Stimulated activated naive CD4-positive, alpha-beta T cell (primary cell): Measurements from ENCODE around the gene PCDHGA9.
"Not testable (repeated sequence)": the region's sequence is repeated elsewhere in the genome, so short reads cannot be mapped to it uniquely, and the experiment has no call there.

Experiments used
- DNase-seq, 6 experiments: peaks; one replicate each; lab custom pipeline; 2025; lab: John Stamatoyannopoulos, UW

The PCDHGA9 gene

DNA sequence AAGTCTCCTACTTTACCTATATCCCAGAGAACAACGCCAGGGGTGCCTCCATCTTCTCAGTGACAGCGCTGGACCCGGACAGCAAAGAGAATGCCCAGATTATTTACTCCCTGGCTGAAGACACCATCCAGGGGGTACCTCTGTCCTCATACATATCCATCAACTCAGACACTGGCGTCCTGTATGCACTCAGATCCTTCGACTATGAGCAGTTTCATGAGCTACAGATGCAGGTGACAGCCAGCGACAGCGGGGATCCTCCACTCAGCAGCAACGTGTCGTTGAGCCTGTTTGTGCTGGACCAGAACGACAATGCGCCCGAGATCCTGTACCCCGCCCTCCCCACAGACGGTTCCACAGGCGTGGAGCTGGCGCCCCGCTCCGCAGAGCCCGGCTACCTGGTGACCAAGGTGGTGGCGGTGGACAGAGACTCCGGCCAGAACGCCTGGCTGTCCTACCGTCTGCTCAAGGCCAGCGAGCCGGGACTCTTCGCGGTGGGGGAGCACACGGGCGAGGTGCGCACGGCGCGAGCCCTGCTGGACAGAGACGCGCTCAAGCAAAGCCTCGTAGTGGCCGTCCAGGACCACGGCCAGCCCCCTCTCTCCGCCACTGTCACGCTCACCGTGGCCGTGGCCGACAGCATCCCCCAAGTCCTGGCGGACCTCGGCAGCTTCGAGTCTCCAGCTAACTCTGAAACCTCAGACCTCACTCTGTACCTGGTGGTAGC is 12.1 kb downstream of the PCDHGA9 start:
- DNase-seq = not testable (repeated sequence)

DNA sequence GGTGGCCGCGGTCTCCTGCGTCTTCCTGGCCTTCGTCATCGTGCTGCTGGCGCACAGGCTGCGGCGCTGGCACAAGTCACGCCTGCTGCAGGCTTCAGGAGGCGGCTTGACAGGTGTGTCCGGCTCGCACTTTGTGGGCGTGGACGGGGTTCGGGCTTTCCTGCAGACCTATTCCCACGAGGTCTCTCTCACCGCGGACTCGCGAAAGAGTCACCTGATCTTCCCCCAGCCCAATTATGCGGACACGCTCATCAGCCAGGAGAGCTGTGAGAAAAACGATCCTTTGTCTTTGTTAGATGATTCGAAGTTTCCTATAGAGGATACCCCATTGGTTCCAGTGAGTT is 12.7 kb downstream of the PCDHGA9 start:
- DNase-seq = not testable (repeated sequence)

DNA sequence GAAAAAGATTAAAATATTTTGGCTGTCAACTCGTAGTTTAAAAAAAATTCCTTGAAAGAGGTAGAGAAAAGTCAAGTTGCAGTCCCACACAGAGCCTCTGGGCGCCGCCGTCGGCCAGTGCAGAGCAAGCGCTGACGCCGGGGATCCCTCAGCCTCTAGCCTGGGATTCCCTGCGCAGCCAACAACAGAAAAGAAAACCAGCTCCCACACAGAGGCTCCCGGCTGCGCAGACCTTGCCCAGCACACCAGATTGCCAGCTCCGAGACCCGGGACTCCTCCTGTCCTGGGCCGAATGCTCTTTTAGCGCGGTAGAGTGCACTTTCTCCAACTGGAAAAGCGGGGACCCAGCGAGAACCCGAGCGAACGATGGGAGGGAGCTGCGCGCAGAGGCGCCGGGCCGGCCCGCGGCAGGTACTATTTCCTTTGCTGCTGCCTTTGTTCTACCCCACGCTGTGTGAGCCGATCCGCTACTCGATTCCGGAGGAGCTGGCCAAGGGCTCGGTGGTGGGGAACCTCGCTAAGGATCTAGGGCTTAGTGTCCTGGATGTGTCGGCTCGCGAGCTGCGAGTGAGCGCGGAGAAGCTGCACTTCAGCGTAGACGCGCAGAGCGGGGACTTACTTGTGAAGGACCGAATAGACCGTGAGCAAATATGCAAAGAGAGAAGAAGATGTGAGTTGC is 15.1 kb downstream of the PCDHGA9 start, which contains the start of gene PCDHGB7:
PCDHGB7 (plus strand) TSS at position 184 of the 679 bp plus-strand sequence; CDS start at position 367, 183 bp downstream.
- DNase-seq = peak in 3 of 6 experiments; percentile 18 to 28 (median 27)

DNA sequence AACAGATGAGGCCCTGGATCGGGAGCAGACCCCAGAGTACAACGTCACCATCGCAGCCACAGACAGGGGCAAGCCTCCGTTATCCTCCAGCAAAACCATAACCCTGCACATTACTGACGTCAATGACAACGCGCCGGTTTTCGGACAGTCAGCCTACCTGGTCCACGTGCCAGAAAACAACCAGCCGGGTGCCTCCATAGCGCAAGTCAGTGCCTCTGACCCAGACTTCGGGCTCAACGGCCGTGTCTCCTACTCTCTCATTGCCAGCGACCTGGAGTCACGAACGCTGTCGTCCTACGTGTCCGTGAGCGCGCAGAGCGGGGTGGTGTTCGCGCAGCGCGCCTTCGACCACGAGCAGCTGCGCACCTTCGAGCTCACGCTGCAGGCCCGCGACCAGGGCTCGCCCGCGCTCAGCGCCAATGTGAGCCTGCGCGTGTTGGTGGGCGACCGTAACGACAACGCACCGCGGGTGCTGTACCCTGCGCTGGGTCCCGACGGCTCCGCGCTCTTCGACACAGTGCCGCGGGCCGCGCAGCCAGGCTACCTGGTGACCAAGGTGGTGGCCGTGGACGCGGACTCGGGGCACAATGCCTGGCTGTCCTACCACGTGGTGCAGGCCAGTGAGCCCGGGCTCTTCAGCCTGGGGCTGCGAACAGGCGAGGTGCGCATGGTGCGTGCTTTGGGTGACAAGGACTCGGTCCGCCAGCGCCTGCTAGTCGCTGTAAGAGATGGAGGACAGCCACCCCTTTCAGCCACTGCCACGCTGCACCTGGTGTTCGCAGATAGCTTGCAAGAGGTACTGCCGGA is 16.7 kb downstream of the PCDHGA9 start:
- DNase-seq = no peak

DNA sequence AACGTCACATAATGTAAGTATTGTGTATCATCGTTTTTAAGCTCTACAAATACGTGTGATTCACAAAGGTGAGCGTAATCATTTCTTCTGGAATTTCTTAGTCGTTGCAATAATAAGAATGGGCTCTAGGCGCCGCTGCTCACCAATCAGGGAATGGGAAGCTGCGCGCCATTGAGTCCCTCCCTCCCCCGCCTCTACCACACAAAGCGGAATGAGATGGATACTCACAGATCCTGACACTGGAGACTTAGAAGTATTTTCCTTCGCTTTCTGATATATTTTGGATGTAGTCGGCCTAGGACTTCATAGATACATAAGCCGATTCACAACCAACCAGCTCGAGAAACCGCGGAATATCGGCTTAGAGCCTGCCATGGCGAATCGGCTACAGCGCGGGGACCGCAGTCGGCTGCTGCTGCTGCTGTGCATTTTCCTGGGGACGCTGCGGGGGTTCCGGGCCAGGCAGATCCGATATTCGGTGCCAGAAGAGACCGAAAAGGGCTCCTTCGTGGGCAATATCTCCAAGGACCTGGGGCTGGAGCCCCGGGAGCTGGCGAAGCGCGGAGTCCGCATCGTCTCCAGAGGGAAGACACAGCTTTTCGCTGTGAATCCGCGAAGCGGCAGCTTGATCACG is 18.4 kb downstream of the PCDHGA9 start, which contains the start of gene PCDHGA11:
PCDHGA11 (plus strand) TSS at position 197 of the 634 bp plus-strand sequence; CDS start at position 374, 177 bp downstream.
- peak in 3 of 6 experiments; percentile 5 to 57 (median 33) for DNase-seq

DNA sequence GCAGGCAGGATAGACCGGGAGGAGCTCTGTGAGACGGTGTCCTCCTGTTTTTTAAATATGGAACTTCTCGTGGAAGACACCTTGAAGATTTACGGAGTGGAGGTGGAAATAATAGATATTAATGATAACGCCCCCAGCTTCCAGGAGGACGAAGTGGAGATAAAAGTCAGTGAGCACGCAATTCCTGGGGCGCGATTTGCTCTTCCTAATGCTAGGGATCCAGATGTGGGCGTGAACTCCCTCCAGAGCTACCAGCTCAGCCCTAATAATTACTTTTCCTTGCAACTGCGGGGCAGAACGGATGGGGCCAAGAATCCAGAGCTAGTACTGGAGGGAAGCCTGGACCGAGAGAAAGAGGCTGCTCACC is 18.9 kb downstream of the PCDHGA9 start:
- DNase-seq = no peak

DNA sequence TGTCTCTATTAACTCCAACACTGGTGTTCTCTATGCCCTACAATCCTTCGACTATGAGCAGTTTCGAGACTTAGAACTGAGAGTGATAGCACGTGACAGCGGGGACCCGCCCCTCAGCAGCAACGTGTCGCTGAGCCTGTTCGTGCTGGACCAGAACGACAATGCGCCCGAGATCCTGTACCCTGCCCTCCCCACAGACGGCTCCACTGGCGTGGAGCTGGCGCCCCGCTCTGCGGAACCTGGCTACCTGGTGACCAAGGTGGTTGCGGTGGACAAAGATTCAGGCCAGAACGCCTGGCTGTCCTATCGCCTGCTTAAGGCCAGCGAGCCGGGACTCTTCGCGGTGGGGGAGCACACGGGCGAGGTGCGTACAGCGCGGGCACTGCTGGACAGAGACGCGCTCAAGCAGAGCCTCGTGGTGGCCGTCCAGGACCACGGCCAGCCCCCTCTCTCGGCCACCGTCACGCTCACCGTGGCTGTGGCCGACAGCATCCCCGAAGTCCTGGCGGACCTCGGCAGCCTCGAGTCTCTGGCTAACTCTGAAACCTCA is 20.2 kb downstream of the PCDHGA9 start:
- DNase-seq = no peak

DNA sequence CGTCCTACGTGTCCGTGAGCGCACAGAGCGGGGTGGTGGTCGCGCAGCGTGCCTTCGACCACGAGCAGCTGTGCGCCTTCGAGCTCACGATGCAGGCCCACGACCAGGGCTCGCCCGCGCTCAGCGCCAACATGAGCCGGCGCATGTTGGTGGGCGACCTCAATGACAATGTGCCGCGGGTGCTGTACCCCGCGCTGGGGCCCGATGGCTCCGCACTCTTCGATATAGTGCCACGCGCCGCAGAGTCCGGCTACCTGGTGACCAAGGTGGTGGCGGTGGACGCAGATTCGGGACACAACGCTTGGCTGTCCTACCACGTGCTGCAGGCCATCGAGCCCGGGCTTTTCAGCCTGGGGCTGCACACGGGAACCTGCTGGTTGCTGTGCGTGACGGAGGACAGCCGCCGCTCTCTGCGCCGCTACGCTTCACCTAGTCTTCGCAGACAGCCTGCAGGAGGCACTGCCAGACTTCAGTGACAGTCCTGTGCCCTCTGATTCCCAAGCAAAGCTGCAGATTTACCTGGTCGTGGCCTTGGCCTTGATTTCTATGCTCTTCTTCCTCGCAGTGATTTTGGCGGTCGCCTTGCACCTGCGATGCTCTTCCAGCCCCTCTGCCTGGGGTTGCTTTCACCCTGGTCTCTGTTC is 25.3 kb downstream of the PCDHGA9 start:
- no peak for DNase-seq

DNA sequence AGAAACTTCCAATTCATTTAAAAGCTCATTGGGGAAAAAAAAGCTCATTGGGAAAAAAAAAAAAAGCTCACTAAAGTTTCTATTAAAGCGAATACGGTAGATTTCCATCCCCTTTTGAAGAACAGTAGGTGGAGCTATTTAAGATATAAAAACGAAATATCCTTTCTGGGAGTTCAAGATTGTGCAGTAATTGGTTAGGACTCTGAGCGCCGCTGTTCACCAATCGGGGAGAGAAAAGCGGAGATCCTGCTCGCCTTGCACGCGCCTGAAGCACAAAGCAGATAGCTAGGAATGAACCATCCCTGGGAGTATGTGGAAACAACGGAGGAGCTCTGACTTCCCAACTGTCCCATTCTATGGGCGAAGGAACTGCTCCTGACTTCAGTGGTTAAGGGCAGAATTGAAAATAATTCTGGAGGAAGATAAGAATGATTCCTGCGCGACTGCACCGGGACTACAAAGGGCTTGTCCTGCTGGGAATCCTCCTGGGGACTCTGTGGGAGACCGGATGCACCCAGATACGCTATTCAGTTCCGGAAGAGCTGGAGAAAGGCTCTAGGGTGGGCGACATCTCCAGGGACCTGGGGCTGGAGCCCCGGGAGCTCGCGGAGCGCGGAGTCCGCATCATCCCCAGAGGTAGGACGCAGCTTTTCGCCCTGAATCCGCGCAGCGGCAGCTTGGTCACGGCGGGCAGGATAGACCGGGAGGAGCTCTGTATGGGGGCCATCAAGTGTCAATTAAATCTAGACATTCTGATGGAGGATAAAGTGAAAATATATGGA is 27.9 kb downstream of the PCDHGA9 start, which contains the start of gene PCDHGA12:
PCDHGA12 (plus strand) TSS at position 176 of the 782 bp plus-strand sequence; CDS start at position 429, 253 bp downstream.
- DNase-seq = no peak

DNA sequence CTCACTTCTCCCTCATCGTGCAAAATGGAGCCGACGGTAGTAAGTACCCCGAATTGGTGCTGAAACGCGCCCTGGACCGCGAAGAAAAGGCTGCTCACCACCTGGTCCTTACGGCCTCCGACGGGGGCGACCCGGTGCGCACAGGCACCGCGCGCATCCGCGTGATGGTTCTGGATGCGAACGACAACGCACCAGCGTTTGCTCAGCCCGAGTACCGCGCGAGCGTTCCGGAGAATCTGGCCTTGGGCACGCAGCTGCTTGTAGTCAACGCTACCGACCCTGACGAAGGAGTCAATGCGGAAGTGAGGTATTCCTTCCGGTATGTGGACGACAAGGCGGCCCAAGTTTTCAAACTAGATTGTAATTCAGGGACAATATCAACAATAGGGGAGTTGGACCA is 28.7 kb downstream of the PCDHGA9 start:
- DNase-seq = peak in 1 of 6 experiments; percentile 19

DNA sequence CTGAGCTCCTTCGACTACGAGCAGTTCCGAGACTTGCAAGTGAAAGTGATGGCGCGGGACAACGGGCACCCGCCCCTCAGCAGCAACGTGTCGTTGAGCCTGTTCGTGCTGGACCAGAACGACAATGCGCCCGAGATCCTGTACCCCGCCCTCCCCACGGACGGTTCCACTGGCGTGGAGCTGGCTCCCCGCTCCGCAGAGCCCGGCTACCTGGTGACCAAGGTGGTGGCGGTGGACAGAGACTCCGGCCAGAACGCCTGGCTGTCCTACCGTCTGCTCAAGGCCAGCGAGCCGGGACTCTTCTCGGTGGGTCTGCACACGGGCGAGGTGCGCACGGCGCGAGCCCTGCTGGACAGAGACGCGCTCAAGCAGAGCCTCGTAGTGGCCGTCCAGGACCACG is 29.7 kb downstream of the PCDHGA9 start:
- DNase-seq = not testable (repeated sequence)

DNA sequence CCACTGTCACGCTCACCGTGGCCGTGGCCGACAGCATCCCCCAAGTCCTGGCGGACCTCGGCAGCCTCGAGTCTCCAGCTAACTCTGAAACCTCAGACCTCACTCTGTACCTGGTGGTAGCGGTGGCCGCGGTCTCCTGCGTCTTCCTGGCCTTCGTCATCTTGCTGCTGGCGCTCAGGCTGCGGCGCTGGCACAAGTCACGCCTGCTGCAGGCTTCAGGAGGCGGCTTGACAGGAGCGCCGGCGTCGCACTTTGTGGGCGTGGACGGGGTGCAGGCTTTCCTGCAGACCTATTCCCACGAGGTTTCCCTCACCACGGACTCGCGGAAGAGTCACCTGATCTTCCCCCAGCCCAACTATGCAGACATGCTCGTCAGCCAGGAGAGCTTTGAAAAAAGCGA is 30.1 kb downstream of the PCDHGA9 start:
- DNase-seq = not testable (repeated sequence)

DNA sequence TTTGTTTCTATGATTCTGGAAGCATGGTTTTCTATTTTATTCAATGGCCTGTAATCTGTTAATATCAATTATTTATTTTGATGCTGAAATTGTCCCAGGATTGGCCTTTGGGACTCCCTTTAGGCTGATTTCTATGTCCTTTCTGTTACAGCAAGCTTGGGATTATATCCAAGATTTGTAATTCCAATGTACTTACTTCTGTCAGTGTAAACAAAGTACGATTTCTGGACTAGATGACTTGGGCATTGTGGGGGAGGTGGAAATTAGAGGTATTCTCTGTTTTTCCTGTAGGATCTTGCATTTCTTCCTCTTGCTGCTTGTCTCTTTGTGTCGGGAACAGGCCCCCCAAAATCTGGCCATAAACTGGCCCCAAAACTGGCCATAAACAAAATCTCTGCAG is 31.4 kb downstream of the PCDHGA9 start:
- no peak for DNase-seq

DNA sequence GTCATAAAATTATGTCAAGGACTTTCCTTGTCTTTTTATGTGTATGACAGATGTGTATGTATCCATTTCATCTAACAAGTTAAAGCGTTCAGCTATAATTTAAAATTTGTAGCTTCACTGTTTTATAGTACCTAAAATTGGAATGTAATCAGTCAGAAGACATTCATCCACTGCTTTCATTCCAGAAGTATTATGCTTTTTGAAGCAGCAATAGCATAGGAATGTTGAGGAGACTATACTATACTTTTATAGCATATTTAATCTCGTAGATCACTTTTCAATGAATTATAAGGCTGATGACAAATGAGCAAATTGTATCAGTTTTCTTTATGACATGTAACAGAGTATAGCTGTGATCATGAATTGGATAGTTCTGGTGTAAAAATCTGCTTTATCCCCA is 34.6 kb downstream of the PCDHGA9 start:
- no peak for DNase-seq

DNA sequence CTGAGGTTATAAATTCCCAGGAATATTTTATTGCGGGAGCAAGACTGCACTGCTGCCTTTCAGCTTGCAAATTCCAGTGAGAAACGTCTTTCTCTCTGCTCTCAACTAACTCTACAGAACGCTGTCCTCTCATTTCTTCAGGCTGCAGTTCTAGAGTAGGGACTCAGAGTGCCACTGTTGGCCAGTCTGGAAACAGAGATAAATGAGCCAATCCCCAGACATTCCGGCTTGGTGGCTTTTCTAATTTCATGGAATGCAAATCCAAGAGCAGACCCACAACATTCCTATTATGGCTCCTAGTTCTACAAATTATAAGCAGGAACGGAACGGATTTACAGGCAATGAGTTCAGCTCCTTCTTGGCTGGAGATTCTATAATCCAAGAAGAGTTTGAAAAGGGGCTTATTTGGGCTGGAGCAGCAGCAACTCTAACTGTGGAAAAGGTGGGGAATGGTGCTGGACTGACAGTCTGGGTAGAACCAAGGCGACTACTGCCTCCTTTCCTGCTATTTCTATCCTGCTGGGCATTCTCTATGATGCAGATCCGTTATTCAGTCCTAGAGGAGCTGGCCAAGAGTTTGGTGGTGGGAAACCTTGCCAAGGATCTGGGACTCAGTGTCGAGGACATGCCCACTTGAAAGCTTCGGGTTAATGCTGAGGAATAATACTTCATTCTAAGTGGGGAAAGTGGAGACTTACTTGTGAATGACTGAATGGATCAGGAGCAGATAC is 37.0 kb downstream of the PCDHGA9 start:
- no peak for DNase-seq

DNA sequence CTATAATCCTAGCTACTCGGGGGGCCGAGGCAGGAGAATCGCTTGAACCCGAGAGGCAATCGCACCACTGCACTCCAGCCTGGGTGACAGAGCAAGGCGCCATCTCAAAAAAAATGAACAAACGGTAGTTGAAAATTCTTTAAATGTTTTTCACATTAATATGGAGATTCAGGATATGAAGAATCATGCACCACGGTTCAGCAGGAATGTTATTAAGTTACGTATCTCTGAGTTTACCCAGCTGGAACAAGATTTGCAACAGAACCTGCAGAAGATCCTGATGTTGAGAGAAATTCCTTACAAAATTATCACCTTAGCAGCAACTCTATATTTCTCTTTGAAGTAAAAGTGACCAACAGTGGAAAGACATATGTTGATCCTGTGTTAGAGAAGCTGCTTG is 37.8 kb downstream of the PCDHGA9 start:
- DNase-seq = no peak

DNA sequence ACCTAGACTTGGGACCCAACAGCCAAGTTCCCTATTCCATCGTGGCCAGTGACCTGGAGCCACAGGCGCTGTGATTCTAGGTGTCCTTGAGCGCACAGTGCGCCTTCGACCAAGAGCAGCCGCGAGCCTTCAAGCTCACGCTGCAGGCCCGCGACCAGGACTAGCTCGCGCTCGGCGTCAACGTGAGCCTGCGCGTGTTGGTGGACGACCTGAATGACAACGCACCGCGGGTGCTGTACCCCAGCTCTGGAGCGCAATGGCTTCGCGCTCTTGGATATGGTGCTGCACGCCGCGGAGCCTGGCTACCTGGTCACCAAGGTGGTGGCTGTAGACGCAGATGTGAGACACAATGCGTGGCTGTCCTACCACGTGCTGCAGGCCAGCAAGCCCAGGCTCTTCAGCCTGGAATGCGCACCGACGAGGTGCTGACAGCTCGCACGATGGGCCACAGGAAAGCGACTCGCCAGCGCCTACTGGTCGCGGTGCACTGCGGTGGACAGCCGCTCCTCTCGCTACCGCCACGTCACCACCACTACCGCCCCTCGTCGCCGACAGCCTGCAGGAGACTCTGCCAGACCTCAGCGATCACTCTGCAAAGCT is 39.1 kb downstream of the PCDHGA9 start:
- DNase-seq = no peak
